Astrocyte (in vitro differentiated cells and primary cell): ENCODE measurements around the gene METTL24. TPM values are rescaled to one million over a fixed set of nuclear protein-coding genes. Genes with fewer than 3 reads are reported as not detected.
"Not testable (repeated sequence)": the region's sequence is repeated elsewhere in the genome, so short reads cannot be mapped to it uniquely, and the experiment has no call there.

Experiments used
- DNase-seq: peaks from one replicate; pipeline ENCODE4 v3.0.0-alpha.2; 2010; ENCODE audit warnings: low read depth
- FAIRE-seq: peaks from 2 replicates; lab custom pipeline; 2011; peaks lifted over from hg19 to GRCh38; lab: Jason Lieb, UNC
- H2AFZ ChIP-seq: 2 replicates; pipeline ENCODE4 v1.6.0; 2012; ENCODE audit warnings: low read depth, low read length, inconsistent platforms
- H3K27ac ChIP-seq: 2 replicates; pipeline ENCODE4 v1.5.1; 2011; ENCODE audit warnings: low read depth, low read length, inconsistent platforms
- H3K27me3 ChIP-seq: 2 replicates; pipeline ENCODE4 v1.6.0; 2011; ENCODE audit warnings: low read length, inconsistent platforms; ENCODE audit not compliant: insufficient read depth
- H3K36me3 ChIP-seq: 2 replicates; pipeline ENCODE4 v1.5.1; 2011; ENCODE audit warnings: low read length, inconsistent platforms; ENCODE audit not compliant: insufficient read depth
- H3K4me1 ChIP-seq: 2 replicates; pipeline ENCODE4 v1.5.1; 2011; ENCODE audit warnings: low read length, inconsistent platforms; ENCODE audit not compliant: insufficient read depth
- H3K4me2 ChIP-seq: 2 replicates; pipeline ENCODE4 v1.6.0; 2012; ENCODE audit warnings: low read length, inconsistent platforms
- H3K4me3 ChIP-seq: 2 replicates; pipeline ENCODE4 v1.5.1; 2011; ENCODE audit warnings: low read depth, mild to moderate bottlenecking, low read length, inconsistent platforms; ENCODE audit not compliant: insufficient read depth
- H3K79me2 ChIP-seq: 2 replicates; pipeline ENCODE4 v1.6.0; 2012; ENCODE audit warnings: mild to moderate bottlenecking, low read length, inconsistent platforms; ENCODE audit not compliant: insufficient read depth
- H3K9ac ChIP-seq: 2 replicates; pipeline ENCODE4 v1.6.0; 2012; ENCODE audit warnings: mild to moderate bottlenecking, low read length, inconsistent platforms
- H3K9me3 ChIP-seq: 2 replicates; pipeline ENCODE4 v1.5.1; 2012; ENCODE audit warnings: low read depth, mild to moderate bottlenecking, low read length, inconsistent platforms; ENCODE audit not compliant: insufficient read depth
- H4K20me1 ChIP-seq: 2 replicates; pipeline ENCODE4 v1.6.0; 2012; ENCODE audit warnings: low read length, inconsistent platforms; ENCODE audit not compliant: insufficient read depth
- H3K27ac Mint-ChIP-seq: one replicate; pipeline ENCODE4 v1.8.0; 2021; ENCODE audit warnings: mild to moderate bottlenecking, mixed read lengths; ENCODE audit not compliant: unreplicated experiment
- H3K27me3 Mint-ChIP-seq: one replicate; pipeline ENCODE4 v1.8.0; 2021; ENCODE audit warnings: low read depth, mixed read lengths; ENCODE audit not compliant: unreplicated experiment
- H3K36me3 Mint-ChIP-seq: one replicate; pipeline ENCODE4 v1.8.0; 2021; ENCODE audit warnings: low read depth, mixed read lengths; ENCODE audit not compliant: unreplicated experiment
- H3K4me1 Mint-ChIP-seq: one replicate; pipeline ENCODE4 v1.8.0; 2021; ENCODE audit warnings: low read depth, mixed read lengths; ENCODE audit not compliant: unreplicated experiment
- H3K4me3 Mint-ChIP-seq: one replicate; pipeline ENCODE4 v1.8.0; 2021; ENCODE audit warnings: mild to moderate bottlenecking, moderate library complexity, mixed read lengths; ENCODE audit not compliant: unreplicated experiment
- H3K9me3 Mint-ChIP-seq: one replicate; pipeline ENCODE4 v1.8.0; 2021; ENCODE audit warnings: mild to moderate bottlenecking, mixed read lengths; ENCODE audit not compliant: unreplicated experiment
- CTCF ChIP-seq: IDR thresholded peaks from 2 replicates; pipeline ENCODE4 v1.5.1; 2011; ENCODE audit warnings: low read depth, mild to moderate bottlenecking, inconsistent platforms, low read length, moderate library complexity; ENCODE audit not compliant: insufficient read depth
- EZH2 ChIP-seq: IDR thresholded peaks from 2 replicates; pipeline ENCODE4 v1.6.1; 2012; ENCODE audit warnings: mild to moderate bottlenecking, low read length, inconsistent platforms; ENCODE audit not compliant: insufficient read depth
- total RNA-seq: library from RNA; stranded (reverse); gene quantifications from 2 replicates; pipeline ENCODE4 v1.2.1, GENCODE V29; 2021

Gene METTL24
- total RNA-seq, 1 donor from 2014 or later = 0.75 TPM

- H3K4me1 ChIP-seq = no peaks in the 10 kb centered on the region
- H3K4me3 ChIP-seq = no peak overlapping the region
- no peaks in the 10 kb centered on the region for H3K79me2 ChIP-seq
- H3K27ac ChIP-seq = no peak overlapping the region
- no peak overlapping the region for H3K9ac ChIP-seq
- no peaks in the 10 kb centered on the region for H3K27me3 ChIP-seq
- H3K36me3 Mint-ChIP-seq = peaks cover 5% of the 10 kb centered on the region
- H3K4me3 Mint-ChIP-seq = no peak overlapping the region
- DNase-seq (no peak), FAIRE-seq (peak; percentile 50)
- no peaks in the 10 kb centered on the region for H3K36me3 ChIP-seq
- H4K20me1 ChIP-seq = no peaks in the 10 kb centered on the region
- no peak overlapping the region for H3K27ac Mint-ChIP-seq
- no peaks in the 10 kb centered on the region for H3K9me3 Mint-ChIP-seq
- no peaks in the 10 kb centered on the region for H3K4me1 Mint-ChIP-seq
- no peak overlapping the region for H2AFZ ChIP-seq
- no peaks in the 10 kb centered on the region for H3K9me3 ChIP-seq
- no peak for TF ChIP-seq EZH2
- TF ChIP-seq CTCF = no peak
- H3K4me2 ChIP-seq = no peak overlapping the region
- no peaks in the 10 kb centered on the region for H3K27me3 Mint-ChIP-seq
Observed at GRCh38 chr6:110239526-110240274, 118.4 kb downstream of the METTL24 start.

- not testable (repeated sequence) for H2AFZ ChIP-seq, H3K9me3 ChIP-seq, H3K4me1 ChIP-seq, DNase-seq, H3K4me1 Mint-ChIP-seq, H3K4me3 ChIP-seq, H3K79me2 ChIP-seq, H3K27me3 Mint-ChIP-seq, H4K20me1 ChIP-seq, H3K9me3 Mint-ChIP-seq, H3K27me3 ChIP-seq, H3K36me3 Mint-ChIP-seq, H3K4me3 Mint-ChIP-seq, H3K9ac ChIP-seq, H3K36me3 ChIP-seq, H3K27ac ChIP-seq, H3K4me2 ChIP-seq, FAIRE-seq, H3K27ac Mint-ChIP-seq
Observed at GRCh38 chr6:110236007-110236406, 122.1 kb downstream of the METTL24 start.

- Mint-ChIP-seq H3K4me1 (peaks cover 6% of the 10 kb centered on the region), H3K36me3 (peaks cover 7% of the 10 kb centered on the region), H3K4me3 (no peak overlapping the region), H3K27me3 (no peaks in the 10 kb centered on the region), H3K9me3 (no peaks in the 10 kb centered on the region), H3K27ac (no peak overlapping the region)
- H3K27me3 ChIP-seq = no peaks in the 10 kb centered on the region
- H3K4me2 ChIP-seq = no peak overlapping the region
- no peaks in the 10 kb centered on the region for H3K4me1 ChIP-seq
- H2AFZ ChIP-seq = no peak overlapping the region
- TF ChIP-seq CTCF (no peak), EZH2 (no peak)
- no peak overlapping the region for H3K9ac ChIP-seq
- H3K79me2 ChIP-seq = no peaks in the 10 kb centered on the region
- no peak overlapping the region for H3K27ac ChIP-seq
- no peaks in the 10 kb centered on the region for H4K20me1 ChIP-seq
- no peak for FAIRE-seq
- peak; percentile 10 for DNase-seq
- H3K4me3 ChIP-seq = no peak overlapping the region
- no peaks in the 10 kb centered on the region for H3K9me3 ChIP-seq
- peaks cover 2% of the 10 kb centered on the region for H3K36me3 ChIP-seq
Observed at GRCh38 chr6:110233770-110234374, 124.3 kb downstream of the METTL24 start.
